ENCODE results near the gene UBALD2. TPM values are rescaled to one million over a fixed set of nuclear protein-coding genes. Genes with fewer than 3 reads are reported as not detected.

The UBALD2 gene
- polyA plus RNA-seq, 2 of the 4 experiments (the other 2 are of a cell fraction) = 12.8 to 21.5 TPM

DNA sequence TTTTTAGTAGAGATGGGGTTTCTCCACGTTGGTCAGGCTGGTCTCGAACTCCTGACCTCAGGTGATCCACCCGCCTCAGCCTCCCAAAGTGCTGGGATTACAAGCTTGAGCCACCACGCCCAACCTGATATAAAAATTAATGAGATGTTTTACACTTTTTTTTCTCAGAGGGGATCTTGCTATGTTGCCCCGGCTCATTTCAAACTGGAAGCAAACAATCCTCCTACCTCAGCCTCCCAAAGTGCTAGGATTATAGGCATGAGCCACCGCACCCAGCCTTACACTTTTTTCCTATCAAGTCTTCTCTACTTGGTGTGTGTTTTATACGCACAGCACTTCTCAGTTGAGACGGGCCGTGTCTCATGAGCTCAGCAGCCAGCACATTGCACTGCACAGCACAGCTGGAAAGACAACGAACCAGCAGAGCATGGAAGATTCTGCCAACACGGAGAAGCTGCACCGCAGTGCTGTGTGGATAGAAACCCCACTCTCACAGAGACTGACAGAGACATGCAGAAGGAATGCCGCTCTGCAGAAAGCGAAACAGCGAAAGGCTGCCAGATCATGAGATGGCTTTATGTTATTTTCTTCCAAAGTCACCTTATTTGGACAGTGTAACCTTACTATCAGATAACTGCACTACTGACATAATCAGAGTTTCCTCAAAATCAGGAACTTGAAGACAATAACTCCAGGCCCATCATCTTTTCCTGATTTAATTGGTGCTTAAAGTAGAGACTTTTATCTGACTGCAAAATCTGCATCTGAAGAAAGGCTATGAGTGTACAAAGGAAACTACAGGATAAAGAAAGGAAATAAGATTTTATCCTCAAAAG, 49.5 kb downstream of the UBALD2 start:
- ATAC-seq (no peak), FAIRE-seq (no peak), DNase-seq (ENCODE audit: low read depth in 1 of 2, low spot score in 1 of 2) (no peak)
- H3K27ac ChIP-seq = no peak overlapping the region
- 93% methylated on average over 15 of the region's 15 CpGs for WGBS (ENCODE audit: missing lambda C conversion rate)
- H3K4me1 ChIP-seq = no peaks in the 10 kb centered on the region
- POLR2A ChIA-PET = no interaction called here
- H3K4me3 ChIP-seq = no peak overlapping the region
- TF ChIP-seq RNF2 (IDR thresholded peaks at IDR 0.05; ENCODE audit: borderline replicate concordance, low read depth) (no peak), GATA3 (IDR thresholded peaks at IDR 0.05; ENCODE audit: borderline replicate concordance) (no peak), BHLHE40 (IDR thresholded peaks at IDR 0.05; ENCODE audit: low read depth, low read length) (no peak), KDM1A (IDR thresholded peaks at IDR 0.05; ENCODE audit: low read depth) (no peak), PHF8 (IDR thresholded peaks at IDR 0.05; ENCODE audit: borderline replicate concordance, low read depth) (no peak), NFE2L2 (conservative IDR thresholded peaks at IDR 0.05; ENCODE audit: low read length) (no peak)
- TF ChIP-seq, protein P1, sequence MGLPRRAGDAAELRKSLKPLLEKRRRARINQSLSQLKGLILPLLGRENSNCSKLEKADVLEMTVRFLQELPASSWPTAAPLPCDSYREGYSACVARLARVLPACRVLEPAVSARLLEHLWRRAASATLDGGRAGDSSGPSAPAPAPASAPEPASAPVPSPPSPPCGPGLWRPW (IDR thresholded peaks at IDR 0.05) = no peak
- no peaks in the 10 kb centered on the region for H3K9me3 ChIP-seq
- CTCF ChIA-PET = interaction anchor here (1.0 to 8.3 kb wide), 3 partner anchors 10 to 83 kb away, joined by 3 to 59 read pairs (median 3); no protein-coding TSS in a partner anchor
- no peak overlapping the region for H3K4me2 ChIP-seq

DNA sequence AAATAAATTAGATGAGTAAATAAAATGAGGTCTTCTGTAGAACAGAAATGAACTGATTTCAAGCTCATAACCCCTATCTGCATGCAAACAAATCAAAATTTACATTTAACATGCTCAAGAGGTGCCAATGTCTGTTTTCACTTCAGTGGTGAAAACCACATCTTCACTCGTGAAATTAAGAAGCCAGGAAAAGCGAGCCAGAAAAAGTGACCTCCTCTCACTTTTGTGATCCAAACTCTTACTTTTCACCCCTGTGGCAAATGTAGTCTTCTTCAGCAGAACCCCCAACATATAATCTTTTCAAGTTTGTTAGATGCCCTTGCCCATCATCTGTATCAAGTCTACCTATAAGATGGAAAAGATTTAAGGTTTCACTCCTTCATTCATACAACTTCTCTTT, 52.4 kb downstream of the UBALD2 start:
- Histone ChIP-seq H3K9me3 (no peaks in the 10 kb centered on the region), H3K27ac (no peak overlapping the region), H3K4me1 (no peaks in the 10 kb centered on the region), H3K4me2 (no peak overlapping the region), H3K4me3 (no peak overlapping the region)
- DNase-seq (ENCODE audit: low read depth in 1 of 2, low spot score in 1 of 2) (no peak), FAIRE-seq (no peak), ATAC-seq (no peak)
- CTCF ChIA-PET = interaction anchor here (0.6 to 8.3 kb wide), 10 partner anchors 10 to 303 kb away, joined by 3 to 59 read pairs (median 6); partner anchors contain the start of gene QRICH2
- 96% methylated on average over 2 of the region's 2 CpGs for WGBS (ENCODE audit: missing lambda C conversion rate)
- POLR2A ChIA-PET = no interaction called here
- no peak for TF ChIP-seq KDM5A (IDR thresholded peaks at IDR 0.05)
- TF ChIP-seq, protein P2, sequence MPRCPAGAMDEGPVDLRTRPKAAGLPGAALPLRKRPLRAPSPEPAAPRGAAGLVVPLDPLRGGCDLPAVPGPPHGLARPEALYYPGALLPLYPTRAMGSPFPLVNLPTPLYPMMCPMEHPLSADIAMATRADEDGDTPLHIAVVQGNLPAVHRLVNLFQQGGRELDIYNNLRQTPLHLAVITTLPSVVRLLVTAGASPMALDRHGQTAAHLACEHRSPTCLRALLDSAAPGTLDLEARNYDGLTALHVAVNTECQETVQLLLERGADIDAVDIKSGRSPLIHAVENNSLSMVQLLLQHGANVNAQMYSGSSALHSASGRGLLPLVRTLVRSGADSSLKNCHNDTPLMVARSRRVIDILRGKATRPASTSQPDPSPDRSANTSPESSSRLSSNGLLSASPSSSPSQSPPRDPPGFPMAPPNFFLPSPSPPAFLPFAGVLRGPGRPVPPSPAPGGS (IDR thresholded peaks at IDR 0.05) = no peak
- TF ChIP-seq, protein P3, sequence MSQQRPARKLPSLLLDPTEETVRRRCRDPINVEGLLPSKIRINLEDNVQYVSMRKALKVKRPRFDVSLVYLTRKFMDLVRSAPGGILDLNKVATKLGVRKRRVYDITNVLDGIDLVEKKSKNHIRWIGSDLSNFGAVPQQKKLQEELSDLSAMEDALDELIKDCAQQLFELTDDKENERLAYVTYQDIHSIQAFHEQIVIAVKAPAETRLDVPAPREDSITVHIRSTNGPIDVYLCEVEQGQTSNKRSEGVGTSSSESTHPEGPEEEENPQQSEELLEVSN (IDR thresholded peaks at IDR 0.05; ENCODE audit: borderline replicate concordance, low read depth) = no peak

DNA sequence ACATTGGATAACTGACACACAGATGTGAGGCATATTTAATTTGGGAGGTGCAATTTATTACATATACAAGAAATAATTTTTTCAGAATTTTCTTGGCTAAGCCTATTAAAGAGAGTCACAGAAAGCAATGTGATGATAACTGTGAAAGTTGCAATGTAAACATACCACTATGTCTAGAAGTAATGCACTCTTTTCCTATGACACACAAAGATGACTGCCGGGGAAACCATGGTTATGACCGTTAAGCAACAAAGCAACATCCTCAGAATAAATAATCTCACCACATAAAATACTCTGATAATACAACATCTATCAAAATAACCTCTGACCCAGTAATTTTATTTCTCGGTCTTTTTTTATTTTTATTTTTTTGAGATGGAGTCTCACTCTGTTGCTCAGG, 53.4 kb downstream of the UBALD2 start:
- CTCF ChIA-PET = interaction anchor here (0.7 to 8.3 kb wide), 6 partner anchors 11 to 188 kb away, joined by 3 to 59 read pairs (median 10); partner anchors contain the start of gene QRICH2
- no peak for ATAC-seq
- no peak overlapping the region for H3K27ac ChIP-seq
- WGBS (ENCODE audit: missing lambda C conversion rate) = 84% methylated on average over 3 of the region's 3 CpGs
- TF ChIP-seq MAFK (IDR thresholded peaks at IDR 0.05; ENCODE audit: partially characterized antibody) (no peak), RNF2 (IDR thresholded peaks at IDR 0.05; ENCODE audit: borderline replicate concordance, low read depth) (no peak), BHLHE40 (IDR thresholded peaks at IDR 0.05; ENCODE audit: low read depth, low read length) (no peak), ZC3H11A (IDR thresholded peaks at IDR 0.05) (no peak), SMC3 (IDR thresholded peaks at IDR 0.05) (no peak)
- POLR2A ChIA-PET = no interaction called here
- H3K4me3 ChIP-seq = no peak overlapping the region
- DNase-seq (ENCODE audit: low read depth in 1 of 2, low spot score in 1 of 2) = no peak
- H3K4me1 ChIP-seq = no peaks in the 10 kb centered on the region
- H3K9me3 ChIP-seq = no peaks in the 10 kb centered on the region
- FAIRE-seq = no peak
- H3K4me2 ChIP-seq = no peak overlapping the region

Small RNA genes lying within 50 kb of the gene (small RNA-seq; reads per million reads assigned to genes)
- gene RF00019 = 0 reads per million in 6 experiments

Other genes starting within 250 kb of the UBALD2 start
- gene EVPL, start 238.0 kb upstream of the UBALD2 start, polyA plus RNA-seq (2011; rRNA removed) = 4.0 and 4.1 TPM in 2 replicates
- 11.2 to 14.6 TPM (median 13.9 TPM) in 3 replicates for gene EVPL, start 238.0 kb upstream of the UBALD2 start, polyA plus RNA-seq (2017; fragmentation: RNase III; extraction: RNeasy Plus Mini Kit Qiagen cat#74134 plus additional on column Dnase treatment)
- 123 and 139 TPM in 2 replicates for gene SRP68, start 192.8 kb upstream of the UBALD2 start, polyA plus RNA-seq (2011; rRNA removed)
- 113 to 123 TPM (median 121 TPM) in 3 replicates for gene SRP68, start 192.8 kb upstream of the UBALD2 start, polyA plus RNA-seq (2017; fragmentation: RNase III; extraction: RNeasy Plus Mini Kit Qiagen cat#74134 plus additional on column Dnase treatment)
- 0.32 and 0.38 TPM in 2 replicates for gene GALR2, start 190.6 kb upstream of the UBALD2 start, polyA plus RNA-seq (2011; rRNA removed)
- 0.44 to 0.60 TPM (median 0.59 TPM) in 3 replicates for gene GALR2, start 190.6 kb upstream of the UBALD2 start, polyA plus RNA-seq (2017; fragmentation: RNase III; extraction: RNeasy Plus Mini Kit Qiagen cat#74134 plus additional on column Dnase treatment)
- gene ZACN, start 186.2 kb upstream of the UBALD2 start, polyA plus RNA-seq (2011; rRNA removed) = 0.12 TPM in 1 of 2 replicates, not detected in the other
- gene ZACN, start 186.2 kb upstream of the UBALD2 start, polyA plus RNA-seq (2017; fragmentation: RNase III; extraction: RNeasy Plus Mini Kit Qiagen cat#74134 plus additional on column Dnase treatment) = 0.20 to 0.30 TPM (median 0.21 TPM) in 3 replicates
- gene EXOC7, start 161.6 kb upstream of the UBALD2 start, polyA plus RNA-seq (2011; rRNA removed) = 64.5 and 76.4 TPM in 2 replicates
- 63.0 to 72.3 TPM (median 71.0 TPM) in 3 replicates for gene EXOC7, start 161.6 kb upstream of the UBALD2 start, polyA plus RNA-seq (2017; fragmentation: RNase III; extraction: RNeasy Plus Mini Kit Qiagen cat#74134 plus additional on column Dnase treatment)
- gene FOXJ1, start 124.1 kb upstream of the UBALD2 start, polyA plus RNA-seq (2011; rRNA removed) = 0.09 TPM in 2 replicates
- 0.21 to 0.50 TPM (median 0.40 TPM) in 3 replicates for gene FOXJ1, start 124.1 kb upstream of the UBALD2 start, polyA plus RNA-seq (2017; fragmentation: RNase III; extraction: RNeasy Plus Mini Kit Qiagen cat#74134 plus additional on column Dnase treatment)
- gene RNF157, start 24.9 kb upstream of the UBALD2 start, polyA plus RNA-seq (2011; rRNA removed) = 7.2 and 8.2 TPM in 2 replicates
- gene RNF157, start 24.9 kb upstream of the UBALD2 start, polyA plus RNA-seq (2017; fragmentation: RNase III; extraction: RNeasy Plus Mini Kit Qiagen cat#74134 plus additional on column Dnase treatment) = 6.6 to 8.5 TPM (median 8.1 TPM) in 3 replicates
- 0.57 and 0.86 TPM in 2 replicates for gene QRICH2, start 42.9 kb downstream of the UBALD2 start, polyA plus RNA-seq (2011; rRNA removed)
- 0.88 to 1.7 TPM (median 1.0 TPM) in 3 replicates for gene QRICH2, start 42.9 kb downstream of the UBALD2 start, polyA plus RNA-seq (2017; fragmentation: RNase III; extraction: RNeasy Plus Mini Kit Qiagen cat#74134 plus additional on column Dnase treatment)
- gene PRPSAP1, start 88.6 kb downstream of the UBALD2 start, polyA plus RNA-seq (2011; rRNA removed) = 80.9 and 92.1 TPM in 2 replicates
- gene PRPSAP1, start 88.6 kb downstream of the UBALD2 start, polyA plus RNA-seq (2017; fragmentation: RNase III; extraction: RNeasy Plus Mini Kit Qiagen cat#74134 plus additional on column Dnase treatment) = 61.9 to 63.7 TPM (median 63.3 TPM) in 3 replicates
- gene SPHK1, start 119.3 kb downstream of the UBALD2 start, polyA plus RNA-seq (2011; rRNA removed) = 4.6 and 4.7 TPM in 2 replicates
- gene SPHK1, start 119.3 kb downstream of the UBALD2 start, polyA plus RNA-seq (2017; fragmentation: RNase III; extraction: RNeasy Plus Mini Kit Qiagen cat#74134 plus additional on column Dnase treatment) = 11.8 to 14.9 TPM (median 13.0 TPM) in 3 replicates
- 22.0 and 28.8 TPM in 2 replicates for gene UBE2O, start 187.8 kb downstream of the UBALD2 start, polyA plus RNA-seq (2011; rRNA removed)
- gene UBE2O, start 187.8 kb downstream of the UBALD2 start, polyA plus RNA-seq (2017; fragmentation: RNase III; extraction: RNeasy Plus Mini Kit Qiagen cat#74134 plus additional on column Dnase treatment) = 24.5 to 25.9 TPM (median 25.7 TPM) in 3 replicates
- 0.08 TPM in 1 of 2 replicates, not detected in the other for gene AANAT, start 202.3 kb downstream of the UBALD2 start, polyA plus RNA-seq (2011; rRNA removed)
- 0.13 TPM in 1 of 3 replicates, not detected in the others for gene AANAT, start 202.3 kb downstream of the UBALD2 start, polyA plus RNA-seq (2017; fragmentation: RNase III; extraction: RNeasy Plus Mini Kit Qiagen cat#74134 plus additional on column Dnase treatment)
- gene RHBDF2, start 236.1 kb downstream of the UBALD2 start, polyA plus RNA-seq (2011; rRNA removed) = 14.0 and 19.9 TPM in 2 replicates
- 42.9 to 50.2 TPM (median 46.0 TPM) in 3 replicates for gene RHBDF2, start 236.1 kb downstream of the UBALD2 start, polyA plus RNA-seq (2017; fragmentation: RNase III; extraction: RNeasy Plus Mini Kit Qiagen cat#74134 plus additional on column Dnase treatment)